Liver (tissue), 9 donors: ENCODE data around the gene CAPN3. TPM values are rescaled to one million over a fixed set of nuclear protein-coding genes. Genes with fewer than 3 reads are reported as not detected.

Source experiments
- DNase-seq: peaks from one replicate; pipeline ENCODE4 v3.0.0-alpha.2; 2017; ENCODE audit warnings: low spot score
- H3K27ac ChIP-seq, 2 donors: one replicate each; pipeline ENCODE4 v1.7.0; 2013; ENCODE audit warnings: inconsistent platforms in 2 of 2, low read length in 2 of 2, control low read depth in 1 of 2, low read depth in 1 of 2, mild to moderate bottlenecking in 1 of 2
- H3K27me3 ChIP-seq, 4 donors: one replicate each; pipeline versions ENCODE4 v1.6.1 to v1.7.0; 2013; ENCODE audit warnings: low read length in 3 of 4, inconsistent platforms in 1 of 4, mild to moderate bottlenecking in 1 of 4, moderate library complexity in 1 of 4; ENCODE audit not compliant: control insufficient read depth in 4 of 4, insufficient read depth in 4 of 4
- H3K36me3 ChIP-seq, 4 donors: one replicate each; pipeline versions ENCODE4 v1.6.1 to v1.7.0; 2013; ENCODE audit warnings: low read length in 3 of 4, mild to moderate bottlenecking in 3 of 4, low read depth in 1 of 4, moderate library complexity in 1 of 4; ENCODE audit not compliant: control insufficient read depth in 4 of 4, insufficient read depth in 3 of 4
- H3K4me1 ChIP-seq, 4 donors: one replicate each; pipeline versions ENCODE4 v1.6.1 to v1.7.0; 2013; ENCODE audit warnings: low read length in 3 of 4, mild to moderate bottlenecking in 3 of 4, moderate library complexity in 1 of 4; ENCODE audit not compliant: control insufficient read depth in 4 of 4, insufficient read depth in 4 of 4
- H3K4me3 ChIP-seq, 3 donors: one replicate each; pipeline versions ENCODE4 v1.6.1 to v1.7.0; 2013; ENCODE audit warnings: low read length in 3 of 3, control low read depth in 1 of 3, low read depth in 1 of 3, mild to moderate bottlenecking in 1 of 3
- H3K9ac ChIP-seq, 2 donors: one replicate each; pipeline ENCODE4 v1.7.0; 2013; ENCODE audit warnings: low read length in 2 of 2, mild to moderate bottlenecking in 2 of 2, moderate library complexity in 2 of 2, control low read depth in 1 of 2, low read depth in 1 of 2
- H3K9me3 ChIP-seq, 4 donors: one replicate each; pipeline versions ENCODE4 v1.6.1 to v1.7.0; 2013; ENCODE audit warnings: low read length in 3 of 4; ENCODE audit not compliant: control insufficient read depth in 4 of 4
- ATF3 ChIP-seq: IDR thresholded peaks from 2 replicates; pipeline ENCODE4 v1.6.1; 2016; ENCODE audit warnings: antibody characterized with exemption
- CTCF ChIP-seq: fragments of 150-350 bp; IDR thresholded peaks from 2 replicates; pipeline ENCODE4 v1.5.1; 2017; ENCODE audit warnings: improper control_type of control experiment, low read depth, low read length; ENCODE audit not compliant: missing input control
- EGR1 ChIP-seq, 2 donors: IDR thresholded peaks; 2 replicates each; pipeline ENCODE4 v1.6.1; 2016 to 2018; ENCODE audit warnings: antibody characterized with exemption in 2 of 2, low read depth in 2 of 2
- FOXA1 ChIP-seq: IDR thresholded peaks from 2 replicates; pipeline ENCODE4 v1.6.1; 2016; ENCODE audit warnings: antibody characterized with exemption
- FOXA2 ChIP-seq: IDR thresholded peaks from 2 replicates; pipeline ENCODE4 v1.6.1; 2016; ENCODE audit warnings: antibody characterized with exemption
- GABPA ChIP-seq, 2 donors: IDR thresholded peaks in 1 of 2; conservative IDR thresholded peaks in 1 of 2; 2 replicates each; pipeline ENCODE4 v1.6.1; 2016; ENCODE audit warnings: antibody characterized with exemption in 2 of 2, mild to moderate bottlenecking in 1 of 2, moderate library complexity in 1 of 2
- HNF4A ChIP-seq, 2 donors: conservative IDR thresholded peaks; 2 replicates each; pipeline ENCODE4 v1.6.1; 2016; ENCODE audit warnings: antibody characterized with exemption in 2 of 2, mild to moderate bottlenecking in 2 of 2
- HNF4G ChIP-seq: IDR thresholded peaks from 2 replicates; pipeline ENCODE4 v1.6.1; 2016; ENCODE audit warnings: antibody characterized with exemption
- JUND ChIP-seq, 2 donors: IDR thresholded peaks; 2 replicates each; pipeline ENCODE4 v1.6.1; 2016; ENCODE audit warnings: antibody characterized with exemption in 2 of 2
- MAX ChIP-seq: IDR thresholded peaks from 2 replicates; pipeline ENCODE4 v1.6.1; 2016; ENCODE audit warnings: antibody characterized with exemption
- NR2F2 ChIP-seq: IDR thresholded peaks from 2 replicates; pipeline ENCODE4 v1.6.1; 2016; ENCODE audit warnings: antibody characterized with exemption
- RAD21 ChIP-seq, 2 donors: IDR thresholded peaks; 2 replicates each; pipeline ENCODE4 v1.6.1; 2016; ENCODE audit warnings: antibody characterized with exemption in 2 of 2, mild to moderate bottlenecking in 2 of 2
- REST ChIP-seq: IDR thresholded peaks from 2 replicates; pipeline ENCODE4 v1.6.1; 2016; ENCODE audit warnings: antibody characterized with exemption, mild to moderate bottlenecking
- RXRA ChIP-seq, 2 donors: IDR thresholded peaks; 2 replicates each; pipeline ENCODE4 v1.6.1; 2017 to 2018; ENCODE audit warnings: antibody characterized with exemption in 2 of 2, mild to moderate bottlenecking in 1 of 2
- SP1 ChIP-seq: IDR thresholded peaks from 2 replicates; pipeline ENCODE4 v1.6.1; 2018; ENCODE audit warnings: antibody characterized with exemption, mild to moderate bottlenecking
- TAF1 ChIP-seq: conservative IDR thresholded peaks from 2 replicates; pipeline ENCODE4 v1.6.1; 2016; ENCODE audit warnings: antibody characterized with exemption, mild to moderate bottlenecking
- YY1 ChIP-seq: IDR thresholded peaks from 2 replicates; pipeline ENCODE4 v1.6.1; 2016; ENCODE audit warnings: antibody characterized with exemption, mild to moderate bottlenecking
- ZBTB33 ChIP-seq: IDR thresholded peaks from 2 replicates; pipeline ENCODE4 v1.6.1; 2016; ENCODE audit warnings: antibody characterized with exemption
- WGBS: extraction: QIAGEN DNeasy Blood & Tissue Kit; methylation state at CpG from one replicate; pipeline ENCODE4 v1.1.7; 2013; 5-methylcytosine and 5-hydroxymethylcytosine counted together
- polyA plus RNA-seq, 2 donors: library from polyadenylated mRNA; stranded (reverse) in 1 of 2; unstranded in 1 of 2; fragments of 200-250 nt in 1 of 2; fragments of >200 nt in 1 of 2; fragmentation: Nextera tagmentation in 1 of 2; extraction: Ambion mirVana in 1 of 2; gene quantifications; one replicate each; pipeline versions ENCODE4 v1.2.1 to v1.2.3, GENCODE V29; 2013 to 2015
- total RNA-seq, 2 donors: library from RNA; depleted of rRNA; stranded (reverse); fragments of >200 nt; gene quantifications; one replicate each; pipeline ENCODE4 v1.2.3, GENCODE V29; 2014
- donor health status: healthy.
- donor health status: healthy.
- donor health status: healthy.
- donor health status: healthy.
- donor health status: healthy.

CAPN3 gene
- total and polyA plus RNA-seq, 4 donors: 2.0 to 6.1 (median 4.2) TPM

- no peak overlapping the region for H3K9ac ChIP-seq
- WGBS: 88% methylated on average over 24 of the region's 24 CpGs
- H3K4me3 ChIP-seq: no peak overlapping the region
- no peak for TF ChIP-seq EGR1 (IDR thresholded peaks at IDR 0.05; ENCODE audit: low read depth in 2 of 2)
- no peak for TF ChIP-seq TAF1
- peaks cover 0 to 42% (median 16%) of the 10 kb centered on the region in 4 donors for H3K36me3 ChIP-seq
- no peak overlapping the region for H3K27ac ChIP-seq
- no peak for DNase-seq
- H3K4me1 ChIP-seq: peaks cover 3 to 23% (median 17%) of the 10 kb centered on the region in 4 donors
- no peaks in the 10 kb centered on the region for H3K27me3 ChIP-seq
- H3K9me3 ChIP-seq: no peaks in the 10 kb centered on the region
Measured at GRCh38 chr15:42401544-42402454, 42.5 kb downstream of the CAPN3 start.

GRCh38 chr15:42402455-42403205 is 43.3 kb downstream of the CAPN3 start:
- H3K4me1 ChIP-seq: peaks cover 3 to 26% (median 17%) of the 10 kb centered on the region in 4 donors
- no peak overlapping the region for H3K27ac ChIP-seq
- no peak overlapping the region for H3K4me3 ChIP-seq
- H3K27me3 ChIP-seq: no peaks in the 10 kb centered on the region
- 91% methylated on average over 15 of the region's 15 CpGs for WGBS
- no peak overlapping the region for H3K9ac ChIP-seq
- H3K9me3 ChIP-seq: no peaks in the 10 kb centered on the region
- TF ChIP-seq EGR1 (IDR thresholded peaks at IDR 0.05; ENCODE audit: low read depth in 2 of 2): no peak
- no peak for TF ChIP-seq TAF1
- no peak for TF ChIP-seq YY1
- TF ChIP-seq NR2F2: no peak
- no peak for TF ChIP-seq ZBTB33
- no peak for TF ChIP-seq ATF3
- TF ChIP-seq GABPA (IDR thresholded peaks at IDR 0.05 in 1 of 2, conservative IDR thresholded peaks at IDR 0.05 in 1 of 2): no peak
- TF ChIP-seq SP1: no peak
- TF ChIP-seq JUND (IDR thresholded peaks at IDR 0.05): no peak
- no peak for TF ChIP-seq RXRA (IDR thresholded peaks at IDR 0.05)
- TF ChIP-seq MAX: no peak
- no peak for TF ChIP-seq RAD21 (IDR thresholded peaks at IDR 0.05)
- TF ChIP-seq FOXA2: no peak
- no peak for TF ChIP-seq FOXA1
- no peak for TF ChIP-seq REST
- no peak for TF ChIP-seq CTCF
- no peak for TF ChIP-seq HNF4A (conservative IDR thresholded peaks at IDR 0.05)
- TF ChIP-seq HNF4G: no peak
- DNase-seq: no peak
- peaks cover 0 to 39% (median 16%) of the 10 kb centered on the region in 4 donors for H3K36me3 ChIP-seq
